HG03520 (cell line): Measurements from ENCODE around the gene TNPO2.
"Not testable (repeated sequence)": the region's sequence is repeated elsewhere in the genome, so short reads cannot be mapped to it uniquely, and the experiment has no call there.

Experiments used
- ATAC-seq: cut with Tn5 transposase; IDR thresholded peaks from one replicate; pipeline ENCODE4 v1.9.1; 2021; ENCODE audit warnings: mild to moderate bottlenecking, moderate library complexity; ENCODE audit not compliant: unreplicated experiment

Gene TNPO2

GRCh38 chr19:12737835-12738351, 14.2 kb upstream of the TNPO2 start:
- ATAC-seq = no peak

- peak; percentile 68 for ATAC-seq
Observed at GRCh38 chr19:12736995-12737834, 13.5 kb upstream of the TNPO2 start, which contains the start of gene GET3. TSS of gene GET3 (plus strand) at chr19:12737497. CDS start at chr19:12737506, 9 bp downstream.

GRCh38 chr19:12733369-12734214, 9.9 kb upstream of the TNPO2 start:
- no peak for ATAC-seq

- no peak for ATAC-seq
Observed at GRCh38 chr19:12731337-12731736, 7.6 kb upstream of the TNPO2 start.

- no peak for ATAC-seq
Observed at GRCh38 chr19:12730064-12730463, 6.3 kb upstream of the TNPO2 start.

GRCh38 chr19:12727745-12728433, 4.2 kb upstream of the TNPO2 start:
- no peak for ATAC-seq

- ATAC-seq = no peak
Observed at GRCh38 chr19:12726988-12727316, 3.2 kb upstream of the TNPO2 start.

- not testable (repeated sequence) for ATAC-seq
Observed at GRCh38 chr19:12725612-12726011, 1.9 kb upstream of the TNPO2 start.

GRCh38 chr19:12723381-12723640, 421 bp downstream of the TNPO2 start:
- ATAC-seq = no peak

GRCh38 chr19:12722566-12723380, 959 bp downstream of the TNPO2 start:
- ATAC-seq = peak; percentile 74

- peak; percentile 14 for ATAC-seq
Observed at GRCh38 chr19:12721656-12722565, 1.8 kb downstream of the TNPO2 start.

- ATAC-seq = no peak
Observed at GRCh38 chr19:12720851-12721655, 2.7 kb downstream of the TNPO2 start.

GRCh38 chr19:12720296-12720695, 3.4 kb downstream of the TNPO2 start:
- ATAC-seq = no peak

- ATAC-seq = no peak
Observed at GRCh38 chr19:12715929-12716328, 7.8 kb downstream of the TNPO2 start.

GRCh38 chr19:12715102-12715501, 8.6 kb downstream of the TNPO2 start:
- no peak for ATAC-seq

GRCh38 chr19:12713304-12713703, 10.4 kb downstream of the TNPO2 start:
- not testable (repeated sequence) for ATAC-seq

- not testable (repeated sequence) for ATAC-seq
Observed at GRCh38 chr19:12712077-12712476, 11.7 kb downstream of the TNPO2 start.

- ATAC-seq = no peak
Observed at GRCh38 chr19:12711187-12711586, 12.5 kb downstream of the TNPO2 start.

GRCh38 chr19:12708641-12709040, 15.1 kb downstream of the TNPO2 start:
- no peak for ATAC-seq
